Mammary epithelial cell (primary cell): ENCODE data around the gene AXIN2.

Experiments
- CTCF ChIP-seq, 2 donors: IDR thresholded peaks in 1 of 2; conservative IDR thresholded peaks in 1 of 2; 2 replicates each; pipeline ENCODE4 v1.5.1; 2011 to 2012; ENCODE audit warnings: inconsistent platforms in 2 of 2, low read length in 2 of 2, mild to moderate bottlenecking in 2 of 2, control low read depth in 1 of 2, low read depth in 1 of 2; ENCODE audit not compliant: insufficient read depth in 1 of 2; ENCODE audit errors: extremely low read depth in 1 of 2
- EZH2 ChIP-seq: IDR thresholded peaks from 2 replicates; pipeline ENCODE4 v1.6.1; 2012; ENCODE audit warnings: low read length, inconsistent platforms, borderline replicate concordance

- no peak for TF ChIP-seq CTCF (conservative IDR thresholded peaks at IDR 0.05 in 1 of 2, IDR thresholded peaks at IDR 0.05 in 1 of 2; ENCODE audit: extremely low read depth in 1 of 2, insufficient read depth in 1 of 2, low read depth in 1 of 2, low read length in 2 of 2)
- no peak for TF ChIP-seq EZH2
These were observed 7.5 kb downstream of the AXIN2 start for GRCh38 chr17:65553646-65554552.
